Measurements from ENCODE around the gene VPS26C.

Gene VPS26C

GRCh38 chr21:37193006-37193405 lies 74.1 kb downstream of the VPS26C start:
- TF ChIP-seq CTCF (IDR thresholded peaks at IDR 0.05; ENCODE audit: borderline replicate concordance, extremely low read depth, low read length, poor library complexity, severe bottlenecking): no peak
- no peak for TF ChIP-seq EZH2 (IDR thresholded peaks at IDR 0.05; ENCODE audit: borderline replicate concordance, low read depth, low read length, severe bottlenecking)

GRCh38 chr21:37192019-37192418 lies 75.1 kb downstream of the VPS26C start:
- H4K20me1 ChIP-seq (ENCODE audit: insufficient read depth, low read length): no peaks in the 10 kb centered on the region
- peaks cover 93% of the 10 kb centered on the region for H3K36me3 ChIP-seq (ENCODE audit: insufficient read depth, low read length)
- H2AFZ ChIP-seq (ENCODE audit: low read depth, low read length): no peak overlapping the region
- no peaks in the 10 kb centered on the region for H3K4me1 ChIP-seq (ENCODE audit: insufficient read depth, low read length)
- no peaks in the 10 kb centered on the region for H3K79me2 ChIP-seq (ENCODE audit: insufficient read depth, low read length)
- no peak overlapping the region for H3K27ac ChIP-seq (ENCODE audit: low read length)
- H3K4me3 ChIP-seq (ENCODE audit: low read depth in 1 of 2, low read length in 2 of 2): no peak overlapping the region
- H3K9me3 ChIP-seq (ENCODE audit: insufficient read depth, low read length, severe bottlenecking): no peaks in the 10 kb centered on the region
- TF ChIP-seq CTCF (IDR thresholded peaks at IDR 0.05; ENCODE audit: borderline replicate concordance, extremely low read depth, low read length, poor library complexity, severe bottlenecking) (no peak), EZH2 (IDR thresholded peaks at IDR 0.05; ENCODE audit: borderline replicate concordance, low read depth, low read length, severe bottlenecking) (no peak)
- H3K27me3 ChIP-seq (ENCODE audit: insufficient read depth, low read length, poor library complexity): no peaks in the 10 kb centered on the region
- ATAC-seq (ENCODE audit: insufficient read depth, low read depth): no peak
- H3K4me2 ChIP-seq (ENCODE audit: insufficient read depth, low read length): no peak overlapping the region
- DNase-seq: no peak
- no peak overlapping the region for H3K9ac ChIP-seq (ENCODE audit: low read depth, low read length)

More at GRCh38 chr21:37193006-37193405, 74.1 kb downstream of the VPS26C start:
- Histone ChIP-seq H3K27ac (ENCODE audit: low read length) (no peak overlapping the region), H3K4me2 (ENCODE audit: insufficient read depth, low read length) (no peak overlapping the region), H3K79me2 (ENCODE audit: insufficient read depth, low read length) (no peaks in the 10 kb centered on the region), H3K4me1 (ENCODE audit: insufficient read depth, low read length) (no peaks in the 10 kb centered on the region), H3K9ac (ENCODE audit: low read depth, low read length) (no peak overlapping the region), H4K20me1 (ENCODE audit: insufficient read depth, low read length) (no peaks in the 10 kb centered on the region), H3K4me3 (ENCODE audit: low read depth in 1 of 2, low read length in 2 of 2) (no peak overlapping the region), H2AFZ (ENCODE audit: low read depth, low read length) (no peak overlapping the region), H3K36me3 (ENCODE audit: insufficient read depth, low read length) (peaks cover 90% of the 10 kb centered on the region), H3K9me3 (ENCODE audit: insufficient read depth, low read length, severe bottlenecking) (no peaks in the 10 kb centered on the region), H3K27me3 (ENCODE audit: insufficient read depth, low read length, poor library complexity) (no peaks in the 10 kb centered on the region)
- no peak for DNase-seq
- ATAC-seq (ENCODE audit: insufficient read depth, low read depth): no peak

GRCh38 chr21:37188825-37189224 lies 78.3 kb downstream of the VPS26C start:
- Histone ChIP-seq H4K20me1 (ENCODE audit: insufficient read depth, low read length) (no peaks in the 10 kb centered on the region), H3K79me2 (ENCODE audit: insufficient read depth, low read length) (no peaks in the 10 kb centered on the region), H3K4me1 (ENCODE audit: insufficient read depth, low read length) (no peaks in the 10 kb centered on the region), H3K4me2 (ENCODE audit: insufficient read depth, low read length) (no peak overlapping the region), H3K27me3 (ENCODE audit: insufficient read depth, low read length, poor library complexity) (no peaks in the 10 kb centered on the region), H3K36me3 (ENCODE audit: insufficient read depth, low read length) (peaks cover 85% of the 10 kb centered on the region), H3K4me3 (ENCODE audit: low read depth in 1 of 2, low read length in 2 of 2) (no peak overlapping the region), H2AFZ (ENCODE audit: low read depth, low read length) (no peak overlapping the region), H3K9me3 (ENCODE audit: insufficient read depth, low read length, severe bottlenecking) (no peaks in the 10 kb centered on the region), H3K27ac (ENCODE audit: low read length) (no peak overlapping the region), H3K9ac (ENCODE audit: low read depth, low read length) (no peak overlapping the region)
- ATAC-seq (ENCODE audit: insufficient read depth, low read depth) (no peak), DNase-seq (no peak)
- TF ChIP-seq EZH2 (IDR thresholded peaks at IDR 0.05; ENCODE audit: borderline replicate concordance, low read depth, low read length, severe bottlenecking): no peak
- no peak for TF ChIP-seq CTCF (IDR thresholded peaks at IDR 0.05; ENCODE audit: borderline replicate concordance, extremely low read depth, low read length, poor library complexity, severe bottlenecking)

- peaks cover 78% of the 10 kb centered on the region for H3K36me3 ChIP-seq (ENCODE audit: insufficient read depth, low read length)
Measured at GRCh38 chr21:37186983-37187382, 80.2 kb downstream of the VPS26C start.

More at GRCh38 chr21:37186983-37187382, 80.2 kb downstream of the VPS26C start:
- TF ChIP-seq CTCF (IDR thresholded peaks at IDR 0.05; ENCODE audit: borderline replicate concordance, extremely low read depth, low read length, poor library complexity, severe bottlenecking): no peak
- no peak for TF ChIP-seq EZH2 (IDR thresholded peaks at IDR 0.05; ENCODE audit: borderline replicate concordance, low read depth, low read length, severe bottlenecking)
- Histone ChIP-seq H3K27me3 (ENCODE audit: insufficient read depth, low read length, poor library complexity) (no peaks in the 10 kb centered on the region), H3K4me2 (ENCODE audit: insufficient read depth, low read length) (no peak overlapping the region), H3K9me3 (ENCODE audit: insufficient read depth, low read length, severe bottlenecking) (no peaks in the 10 kb centered on the region), H2AFZ (ENCODE audit: low read depth, low read length) (no peak overlapping the region), H3K4me1 (ENCODE audit: insufficient read depth, low read length) (no peaks in the 10 kb centered on the region), H3K79me2 (ENCODE audit: insufficient read depth, low read length) (no peaks in the 10 kb centered on the region), H3K4me3 (ENCODE audit: low read depth in 1 of 2, low read length in 2 of 2) (no peak overlapping the region), H3K27ac (ENCODE audit: low read length) (no peak overlapping the region), H3K9ac (ENCODE audit: low read depth, low read length) (no peak overlapping the region), H4K20me1 (ENCODE audit: insufficient read depth, low read length) (no peaks in the 10 kb centered on the region)
- no peak for ATAC-seq (ENCODE audit: insufficient read depth, low read depth)
- no peak for DNase-seq
